Stimulated activated CD4-positive, alpha-beta T cell treated with anti-CD3 and anti-CD28 coated beads, Interleukin-1b, Interleukin-23, amount 100 ng/mL, for 4 hours (primary cell): ENCODE measurements around the gene ATRIP.
A peak's percentile ranks its signal among the peaks of the same experiment; 100 is the strongest.

ENCODE experiments used
- DNase-seq, 2 donors: peaks; one replicate each; pipeline ENCODE4 v3.0.0-alpha.2; 2020; ENCODE audit warnings: low read depth in 2 of 2

Gene ATRIP

GRCh38 chr3:48503401-48504050, 57.0 kb downstream of the ATRIP start:
- DNase-seq: peak in 1 of 2 donors; percentile 11

- peak; percentile 27 to 60 for DNase-seq
Observed at GRCh38 chr3:48504051-48504946, 57.8 kb downstream of the ATRIP start, which contains the start of gene SHISA5. TSS of gene SHISA5 (minus strand) at chr3:48504174. CDS start at chr3:48504094, 80 bp downstream.

GRCh38 chr3:48505146-48505545, 58.6 kb downstream of the ATRIP start:
- no peak for DNase-seq

GRCh38 chr3:48505968-48506504, 59.5 kb downstream of the ATRIP start:
- no peak for DNase-seq

- peak; percentile 48 to 52 for DNase-seq
Observed at GRCh38 chr3:48507256-48508061, 60.9 kb downstream of the ATRIP start.

DNA sequence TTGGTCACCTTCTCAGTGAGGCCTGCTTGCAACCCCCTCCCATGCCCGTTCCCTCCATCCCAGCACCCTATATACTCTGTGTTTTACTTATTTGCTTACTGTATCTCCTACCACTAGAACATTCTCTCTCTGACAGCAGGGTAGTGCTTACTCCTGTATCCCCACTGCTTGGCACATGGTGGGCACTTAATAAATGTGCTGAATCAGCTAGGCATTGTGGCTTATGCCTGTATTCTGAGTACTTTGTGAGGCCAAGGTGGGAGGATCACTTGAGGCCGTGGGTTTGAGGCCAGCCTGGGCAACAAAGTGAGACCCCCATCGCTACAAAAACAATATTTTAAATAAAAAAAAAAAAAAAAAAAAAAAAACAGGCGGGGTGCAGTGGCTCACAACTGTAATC, 65.0 kb downstream of the ATRIP start:
- no peak for DNase-seq

- no peak for DNase-seq
Observed at GRCh38 chr3:48514431-48515227, 68.1 kb downstream of the ATRIP start.
